Neural progenitor cell (in vitro differentiated cells): ENCODE measurements around the gene ADAMTS6. TPM values are rescaled to one million over a fixed set of nuclear protein-coding genes. Genes with fewer than 3 reads are reported as not detected.

Source experiments
- DNase-seq: peaks from one replicate; pipeline ENCODE4 v3.0.0-alpha.2; 2016; ENCODE audit warnings: low spot score
- H2AFZ ChIP-seq: fragments of 200-600 bp; sonication (generic); replicated peaks from 2 replicates; pipeline ENCODE4 v1.6.1; 2016; ENCODE audit warnings: antibody characterized with exemption
- H3F3A ChIP-seq: fragments of 200-600 bp; sonication (generic); 2 replicates; pipeline ENCODE4 v1.6.1; 2016; ENCODE audit warnings: antibody characterized with exemption, low read depth
- H3K27ac ChIP-seq: fragments of 200-600 bp; sonication (generic); 2 replicates; pipeline ENCODE4 v1.5.1; 2016; ENCODE audit warnings: mild to moderate bottlenecking
- H3K27me3 ChIP-seq: fragments of 200-600 bp; sonication (generic); 2 replicates; pipeline ENCODE4 v1.6.1; 2016; ENCODE audit warnings: mild to moderate bottlenecking, moderate library complexity
- H3K36me3 ChIP-seq: fragments of 200-600 bp; sonication (generic); 2 replicates; pipeline ENCODE4 v1.5.1; 2016
- H3K4me1 ChIP-seq: fragments of 200-600 bp; sonication (generic); 2 replicates; pipeline ENCODE4 v1.6.1; 2016; ENCODE audit warnings: mixed run types
- H3K4me2 ChIP-seq: fragments of 200-600 bp; sonication (generic); 2 replicates; pipeline ENCODE4 v1.6.1; 2016
- H3K4me3 ChIP-seq: fragments of 200-600 bp; sonication (generic); 2 replicates; pipeline ENCODE4 v1.5.1; 2016
- H3K79me2 ChIP-seq: fragments of 200-600 bp; sonication (generic); 2 replicates; pipeline ENCODE4 v1.6.1; 2016; ENCODE audit warnings: low read depth
- H3K9ac ChIP-seq: fragments of 200-600 bp; sonication (generic); 2 replicates; pipeline ENCODE4 v1.6.1; 2016
- H3K9me3 ChIP-seq: fragments of 200-600 bp; sonication (generic); 2 replicates; pipeline ENCODE4 v1.5.1; 2016; ENCODE audit warnings: low read depth
- H4K20me1 ChIP-seq: fragments of 200-600 bp; sonication (generic); 2 replicates; pipeline ENCODE4 v1.6.1; 2016; ENCODE audit warnings: low read depth
- H3K27ac Mint-ChIP-seq: 3 replicates; pipeline ENCODE4 v1.8.0; 2021; ENCODE audit warnings: mixed read lengths
- H3K27me3 Mint-ChIP-seq: 2 replicates; pipeline ENCODE4 v1.8.0; 2022; ENCODE audit warnings: low read depth, mild to moderate bottlenecking, inconsistent platforms, moderate library complexity, mixed read lengths; ENCODE audit not compliant: insufficient read depth
- H3K36me3 Mint-ChIP-seq: 3 replicates; pipeline ENCODE4 v1.8.0; 2021; ENCODE audit warnings: mixed read lengths
- H3K4me1 Mint-ChIP-seq: 3 replicates; pipeline ENCODE4 v1.8.0; 2021; ENCODE audit warnings: mixed read lengths
- H3K4me3 Mint-ChIP-seq: 3 replicates; pipeline ENCODE4 v1.8.0; 2021; ENCODE audit warnings: mild to moderate bottlenecking, moderate library complexity, mixed read lengths
- H3K9me3 Mint-ChIP-seq: 3 replicates; pipeline ENCODE4 v1.8.0; 2020; ENCODE audit warnings: mixed read lengths
- EZH2 ChIP-seq: fragments of 200-600 bp; sonication (generic); IDR thresholded peaks from 2 replicates; pipeline ENCODE4 v1.6.1; 2017; ENCODE audit warnings: antibody characterized with exemption, mild to moderate bottlenecking, moderate library complexity
- EZH2phosphoT487 ChIP-seq: fragments of 200-600 bp; sonication (generic); IDR thresholded peaks from 2 replicates; pipeline ENCODE4 v1.6.1; 2017; ENCODE audit warnings: antibody characterized with exemption
- total RNA-seq: library from RNA; depleted of rRNA; stranded (reverse); fragments of >200 nt; gene quantifications from 2 replicates; pipeline ENCODE4 v1.2.3, GENCODE V29; 2015; ENCODE audit warnings: low replicate concordance
- TF ChIP-seq, protein P1 (sequence below): fragments of 200-600 bp; sonication (generic); IDR thresholded peaks from 2 replicates; pipeline ENCODE4 v1.5.1; 2017; ENCODE audit warnings: antibody characterized with exemption, mild to moderate bottlenecking

ADAMTS6 gene
- total RNA-seq, 1 donor from 2014 or later: 14.3 TPM

DNA sequence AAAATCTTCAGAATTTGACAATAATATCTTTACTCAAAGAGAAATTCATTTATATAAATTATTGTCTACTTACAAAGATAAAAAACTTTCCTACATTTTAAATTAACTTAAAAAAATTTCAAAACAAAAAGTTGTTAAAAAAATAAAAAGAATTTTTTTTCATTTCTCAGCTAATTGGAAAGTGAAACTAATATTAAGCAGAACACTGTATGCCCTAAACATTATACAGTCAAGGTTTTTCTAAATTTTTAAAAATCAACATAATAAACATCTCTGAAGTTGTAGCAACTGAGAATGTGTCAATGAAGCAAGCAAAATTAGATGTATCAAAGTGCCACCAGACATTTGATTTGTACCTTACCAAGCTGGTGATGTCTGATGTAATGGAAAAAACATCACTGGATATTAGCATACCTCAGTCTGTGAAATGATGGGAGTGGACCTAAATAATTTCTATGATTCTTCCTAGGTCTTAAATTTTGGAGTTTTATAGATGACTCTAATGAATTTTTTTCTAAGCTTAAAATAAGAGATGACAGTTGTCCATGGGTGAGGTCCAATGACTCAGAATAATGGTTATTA is 290.1 kb downstream of the ADAMTS6 start:
- H4K20me1 ChIP-seq: no peaks in the 10 kb centered on the region
- Mint-ChIP-seq H3K27ac (no peak overlapping the region), H3K9me3 (no peaks in the 10 kb centered on the region), H3K4me1 (no peaks in the 10 kb centered on the region), H3K4me3 (no peak overlapping the region), H3K36me3 (peaks cover 2% of the 10 kb centered on the region), H3K27me3 (no peaks in the 10 kb centered on the region)
- TF ChIP-seq, protein P1, sequence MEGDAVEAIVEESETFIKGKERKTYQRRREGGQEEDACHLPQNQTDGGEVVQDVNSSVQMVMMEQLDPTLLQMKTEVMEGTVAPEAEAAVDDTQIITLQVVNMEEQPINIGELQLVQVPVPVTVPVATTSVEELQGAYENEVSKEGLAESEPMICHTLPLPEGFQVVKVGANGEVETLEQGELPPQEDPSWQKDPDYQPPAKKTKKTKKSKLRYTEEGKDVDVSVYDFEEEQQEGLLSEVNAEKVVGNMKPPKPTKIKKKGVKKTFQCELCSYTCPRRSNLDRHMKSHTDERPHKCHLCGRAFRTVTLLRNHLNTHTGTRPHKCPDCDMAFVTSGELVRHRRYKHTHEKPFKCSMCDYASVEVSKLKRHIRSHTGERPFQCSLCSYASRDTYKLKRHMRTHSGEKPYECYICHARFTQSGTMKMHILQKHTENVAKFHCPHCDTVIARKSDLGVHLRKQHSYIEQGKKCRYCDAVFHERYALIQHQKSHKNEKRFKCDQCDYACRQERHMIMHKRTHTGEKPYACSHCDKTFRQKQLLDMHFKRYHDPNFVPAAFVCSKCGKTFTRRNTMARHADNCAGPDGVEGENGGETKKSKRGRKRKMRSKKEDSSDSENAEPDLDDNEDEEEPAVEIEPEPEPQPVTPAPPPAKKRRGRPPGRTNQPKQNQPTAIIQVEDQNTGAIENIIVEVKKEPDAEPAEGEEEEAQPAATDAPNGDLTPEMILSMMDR: no peak
- TF ChIP-seq EZH2phosphoT487: no peak
- TF ChIP-seq EZH2: no peak
- no peaks in the 10 kb centered on the region for H3K4me1 ChIP-seq
- no peaks in the 10 kb centered on the region for H3K27me3 ChIP-seq
- H2AFZ ChIP-seq: no peak overlapping the region
- H3K36me3 ChIP-seq: no peaks in the 10 kb centered on the region
- no peak overlapping the region for H3K27ac ChIP-seq
- H3K4me3 ChIP-seq: no peak overlapping the region
- no peaks in the 10 kb centered on the region for H3K79me2 ChIP-seq
- no peaks in the 10 kb centered on the region for H3F3A ChIP-seq
- H3K9ac ChIP-seq: no peak overlapping the region
- no peak overlapping the region for H3K4me2 ChIP-seq
- no peaks in the 10 kb centered on the region for H3K9me3 ChIP-seq
- no peak for DNase-seq

DNA sequence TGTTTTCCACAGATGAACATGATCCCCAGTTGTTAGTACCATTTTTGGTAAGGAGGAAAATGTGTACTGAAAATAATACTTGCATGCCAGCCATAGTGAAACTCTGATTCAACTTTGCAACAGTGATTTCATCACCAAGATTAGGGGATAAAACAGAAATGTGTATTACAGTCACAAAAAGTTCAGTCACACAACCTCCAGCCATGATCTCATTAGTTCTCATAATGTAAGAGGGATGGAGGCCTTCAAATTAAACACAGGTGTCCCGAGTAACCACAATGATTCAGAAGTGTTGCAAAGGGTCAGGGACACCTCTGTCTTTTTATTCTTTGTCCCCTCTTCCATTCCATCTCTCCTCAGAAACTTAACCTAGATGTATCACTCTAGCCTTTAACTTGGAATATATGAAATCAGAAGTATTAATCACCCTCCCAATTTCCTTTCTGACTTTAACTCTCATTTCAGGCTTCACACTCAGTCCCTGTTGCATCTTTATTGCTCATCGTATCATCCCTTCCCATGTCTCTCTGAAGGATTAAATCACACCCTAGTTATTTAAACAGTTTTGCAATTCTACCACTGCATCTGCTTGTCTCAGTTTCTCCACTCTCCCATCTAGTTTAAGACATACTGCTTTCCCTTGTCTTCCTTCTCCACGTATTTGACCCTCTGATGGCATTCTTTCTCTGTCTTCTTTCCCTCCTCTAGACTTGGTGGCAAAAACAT is 291.2 kb downstream of the ADAMTS6 start:
- no peak overlapping the region for H3K4me2 ChIP-seq
- H3K27me3 ChIP-seq: no peaks in the 10 kb centered on the region
- no peak overlapping the region for H3K9ac ChIP-seq

DNA sequence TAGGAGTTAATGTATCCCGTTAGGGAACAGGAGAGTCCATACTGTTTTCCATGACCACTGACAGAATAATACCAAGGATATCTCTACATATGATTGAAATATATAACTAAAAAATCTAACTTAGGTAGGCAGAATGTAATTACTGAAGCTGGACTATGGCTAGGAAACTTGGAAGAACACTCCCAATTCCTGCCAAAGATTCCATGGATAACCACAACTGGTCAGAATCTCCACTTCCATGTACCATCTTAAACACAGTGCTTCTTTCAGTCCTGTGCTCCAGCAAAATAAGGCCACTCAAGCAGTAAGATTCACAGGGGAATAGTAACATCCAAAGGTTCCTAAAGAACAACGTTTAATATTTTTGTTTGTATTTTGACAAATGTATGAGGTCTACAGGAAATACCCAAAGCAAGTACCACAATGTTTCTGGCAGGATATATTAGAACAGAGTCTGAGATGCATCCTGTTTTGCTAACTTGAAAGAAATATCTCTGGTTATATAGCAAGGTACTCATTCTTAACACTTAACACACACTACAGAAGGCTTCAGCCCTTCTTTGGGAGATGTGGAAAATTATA is 295.0 kb downstream of the ADAMTS6 start:
- H3K79me2 ChIP-seq: no peaks in the 10 kb centered on the region
- H3K4me1 Mint-ChIP-seq: peaks cover 7% of the 10 kb centered on the region
- no peak for DNase-seq
- TF ChIP-seq EZH2phosphoT487 (no peak), EZH2 (no peak)
- TF ChIP-seq, protein P1: no peak
- H4K20me1 ChIP-seq: no peaks in the 10 kb centered on the region
- no peak overlapping the region for H3K4me2 ChIP-seq
- no peaks in the 10 kb centered on the region for H3F3A ChIP-seq
- H3K27ac Mint-ChIP-seq: no peak overlapping the region
- no peaks in the 10 kb centered on the region for H3K36me3 ChIP-seq
- no peak overlapping the region for H3K9ac ChIP-seq
- H3K9me3 ChIP-seq: no peaks in the 10 kb centered on the region
- H2AFZ ChIP-seq: no peak overlapping the region
- no peaks in the 10 kb centered on the region for H3K9me3 Mint-ChIP-seq
- no peak overlapping the region for H3K4me3 Mint-ChIP-seq
- no peak overlapping the region for H3K27ac ChIP-seq
- H3K27me3 Mint-ChIP-seq: no peaks in the 10 kb centered on the region
- H3K27me3 ChIP-seq: no peaks in the 10 kb centered on the region
- no peak overlapping the region for H3K4me3 ChIP-seq
- H3K36me3 Mint-ChIP-seq: no peaks in the 10 kb centered on the region
- peaks cover 22% of the 10 kb centered on the region for H3K4me1 ChIP-seq

More for the DNA sequence above, 291.2 kb downstream of the ADAMTS6 start:
- Histone ChIP-seq H2AFZ (no peak overlapping the region), H3K4me3 (no peak overlapping the region), H3K36me3 (no peaks in the 10 kb centered on the region), H3K79me2 (no peaks in the 10 kb centered on the region), H3F3A (no peaks in the 10 kb centered on the region), H3K27ac (no peak overlapping the region), H3K4me1 (peaks cover 7% of the 10 kb centered on the region), H4K20me1 (no peaks in the 10 kb centered on the region), H3K9me3 (no peaks in the 10 kb centered on the region)
- Mint-ChIP-seq H3K9me3 (no peaks in the 10 kb centered on the region), H3K4me1 (no peaks in the 10 kb centered on the region), H3K27me3 (no peaks in the 10 kb centered on the region), H3K4me3 (no peak overlapping the region), H3K27ac (no peak overlapping the region), H3K36me3 (peaks cover under 1% of the 10 kb centered on the region)
- DNase-seq: no peak
- TF ChIP-seq EZH2: no peak
- no peak for TF ChIP-seq EZH2phosphoT487
- TF ChIP-seq, protein P1: no peak
